Measurements from ENCODE around the gene KRTAP10-7.
"Not testable (repeated sequence)": the region's sequence is repeated elsewhere in the genome, so short reads cannot be mapped to it uniquely, and the experiment has no call there.

KRTAP10-7 gene

GRCh38 chr21:44590897-44591800 is 9.2 kb upstream of the KRTAP10-7 start:
- H3K27me3 ChIP-seq (ENCODE audit: control insufficient read depth, insufficient read depth, low read length, poor library complexity, severe bottlenecking); H3K36me3 ChIP-seq (ENCODE audit: control insufficient read depth, insufficient read depth, low read length); H3K9me3 ChIP-seq (ENCODE audit: control insufficient read depth, low read length); H3K4me3 ChIP-seq (ENCODE audit: insufficient read depth, low read depth, low read length); H3K27ac ChIP-seq (ENCODE audit: insufficient read depth, low read depth, low read length, poor library complexity, severe bottlenecking): not testable (repeated sequence)
- H3K4me1 ChIP-seq (ENCODE audit: control insufficient read depth, insufficient read depth, low read length): peaks cover 12% of the 10 kb centered on the region
- 83 to 87% methylated on average over 16 to 18 of the region's 19 CpGs for WGBS, 2 experiments

GRCh38 chr21:44591801-44592130 is 8.6 kb upstream of the KRTAP10-7 start:
- H3K36me3 ChIP-seq (ENCODE audit: control insufficient read depth, insufficient read depth, low read length); H3K27ac ChIP-seq (ENCODE audit: insufficient read depth, low read depth, low read length, poor library complexity, severe bottlenecking); H3K9me3 ChIP-seq (ENCODE audit: control insufficient read depth, low read length); H3K4me3 ChIP-seq (ENCODE audit: insufficient read depth, low read depth, low read length); H3K27me3 ChIP-seq (ENCODE audit: control insufficient read depth, insufficient read depth, low read length, poor library complexity, severe bottlenecking): not testable (repeated sequence)
- H3K4me1 ChIP-seq (ENCODE audit: control insufficient read depth, insufficient read depth, low read length): peaks cover 12% of the 10 kb centered on the region
- WGBS, 2 experiments: 96 to 100% methylated on average over 2 of the region's 4 CpGs

- H3K27me3 ChIP-seq (ENCODE audit: control insufficient read depth, insufficient read depth, low read length, poor library complexity, severe bottlenecking): no peaks in the 10 kb centered on the region
- no peak within 1 kb of the TSS for H3K27ac ChIP-seq (ENCODE audit: insufficient read depth, low read depth, low read length, poor library complexity, severe bottlenecking)
- H3K4me3 ChIP-seq (ENCODE audit: insufficient read depth, low read depth, low read length): no peak within 1 kb of the TSS
- peaks cover 12% of the 10 kb centered on the region for H3K4me1 ChIP-seq (ENCODE audit: control insufficient read depth, insufficient read depth, low read length)
- 88% methylated on average over 33 of the region's 33 CpGs for WGBS, 2 experiments
- no peaks in the 10 kb centered on the region for H3K36me3 ChIP-seq (ENCODE audit: control insufficient read depth, insufficient read depth, low read length)
- no peaks in the 10 kb centered on the region for H3K9me3 ChIP-seq (ENCODE audit: control insufficient read depth, low read length)
Observed at GRCh38 chr21:44592446-44593311, 7.7 kb upstream of the KRTAP10-7 start, which contains the start of gene KRTAP10-6. TSS of gene KRTAP10-6 (minus strand) at chr21:44592505. CDS start at chr21:44592484, 21 bp downstream.

GRCh38 chr21:44593598-44594405 is 6.6 kb upstream of the KRTAP10-7 start:
- H3K36me3 ChIP-seq (ENCODE audit: control insufficient read depth, insufficient read depth, low read length): no peaks in the 10 kb centered on the region
- H3K4me1 ChIP-seq (ENCODE audit: control insufficient read depth, insufficient read depth, low read length): peaks cover 12% of the 10 kb centered on the region
- H3K4me3 ChIP-seq (ENCODE audit: insufficient read depth, low read depth, low read length): no peak overlapping the region
- no peaks in the 10 kb centered on the region for H3K9me3 ChIP-seq (ENCODE audit: control insufficient read depth, low read length)
- no peaks in the 10 kb centered on the region for H3K27me3 ChIP-seq (ENCODE audit: control insufficient read depth, insufficient read depth, low read length, poor library complexity, severe bottlenecking)
- H3K27ac ChIP-seq (ENCODE audit: insufficient read depth, low read depth, low read length, poor library complexity, severe bottlenecking): no peak overlapping the region
- 77 to 78% methylated on average over 20 of the region's 20 CpGs for WGBS, 2 experiments

- Histone ChIP-seq H3K27ac (ENCODE audit: insufficient read depth, low read depth, low read length, poor library complexity, severe bottlenecking) (no peak overlapping the region), H3K36me3 (ENCODE audit: control insufficient read depth, insufficient read depth, low read length) (no peaks in the 10 kb centered on the region), H3K27me3 (ENCODE audit: control insufficient read depth, insufficient read depth, low read length, poor library complexity, severe bottlenecking) (no peaks in the 10 kb centered on the region), H3K4me3 (ENCODE audit: insufficient read depth, low read depth, low read length) (no peak overlapping the region), H3K9me3 (ENCODE audit: control insufficient read depth, low read length) (no peaks in the 10 kb centered on the region), H3K4me1 (ENCODE audit: control insufficient read depth, insufficient read depth, low read length) (peaks cover 12% of the 10 kb centered on the region)
- 94 to 95% methylated on average over 11 to 12 of the region's 12 CpGs for WGBS, 2 experiments
Observed at GRCh38 chr21:44594406-44594916, 5.9 kb upstream of the KRTAP10-7 start.

GRCh38 chr21:44595524-44595923 is 4.9 kb upstream of the KRTAP10-7 start:
- peaks cover 12% of the 10 kb centered on the region for H3K4me1 ChIP-seq (ENCODE audit: control insufficient read depth, insufficient read depth, low read length)
- H3K9me3 ChIP-seq (ENCODE audit: control insufficient read depth, low read length): no peaks in the 10 kb centered on the region
- no peaks in the 10 kb centered on the region for H3K27me3 ChIP-seq (ENCODE audit: control insufficient read depth, insufficient read depth, low read length, poor library complexity, severe bottlenecking)
- 91 to 95% methylated on average over 5 to 6 of the region's 6 CpGs for WGBS, 2 experiments
- H3K27ac ChIP-seq (ENCODE audit: insufficient read depth, low read depth, low read length, poor library complexity, severe bottlenecking): no peak overlapping the region
- no peaks in the 10 kb centered on the region for H3K36me3 ChIP-seq (ENCODE audit: control insufficient read depth, insufficient read depth, low read length)
- no peak overlapping the region for H3K4me3 ChIP-seq (ENCODE audit: insufficient read depth, low read depth, low read length)

GRCh38 chr21:44596068-44596725 is 4.2 kb upstream of the KRTAP10-7 start:
- H3K9me3 ChIP-seq (ENCODE audit: control insufficient read depth, low read length): no peaks in the 10 kb centered on the region
- peaks cover 12% of the 10 kb centered on the region for H3K4me1 ChIP-seq (ENCODE audit: control insufficient read depth, insufficient read depth, low read length)
- no peak overlapping the region for H3K4me3 ChIP-seq (ENCODE audit: insufficient read depth, low read depth, low read length)
- no peaks in the 10 kb centered on the region for H3K36me3 ChIP-seq (ENCODE audit: control insufficient read depth, insufficient read depth, low read length)
- H3K27ac ChIP-seq (ENCODE audit: insufficient read depth, low read depth, low read length, poor library complexity, severe bottlenecking): no peak overlapping the region
- no peaks in the 10 kb centered on the region for H3K27me3 ChIP-seq (ENCODE audit: control insufficient read depth, insufficient read depth, low read length, poor library complexity, severe bottlenecking)
- WGBS, 2 experiments: 94 to 95% methylated on average over 9 of the region's 9 CpGs

GRCh38 chr21:44598061-44598460 is 2.3 kb upstream of the KRTAP10-7 start:
- 60 to 62% methylated on average over 11 of the region's 11 CpGs for WGBS, 2 experiments
- H3K27ac ChIP-seq (ENCODE audit: insufficient read depth, low read depth, low read length, poor library complexity, severe bottlenecking): peak overlapping the region; percentile 76
- H3K4me1 ChIP-seq (ENCODE audit: control insufficient read depth, insufficient read depth, low read length): peaks cover 4% of the 10 kb centered on the region
- no peaks in the 10 kb centered on the region for H3K27me3 ChIP-seq (ENCODE audit: control insufficient read depth, insufficient read depth, low read length, poor library complexity, severe bottlenecking)
- H3K4me3 ChIP-seq (ENCODE audit: insufficient read depth, low read depth, low read length): no peak overlapping the region
- H3K36me3 ChIP-seq (ENCODE audit: control insufficient read depth, insufficient read depth, low read length): no peaks in the 10 kb centered on the region
- no peaks in the 10 kb centered on the region for H3K9me3 ChIP-seq (ENCODE audit: control insufficient read depth, low read length)

GRCh38 chr21:44599264-44600029 is 950 bp upstream of the KRTAP10-7 start:
- no peaks in the 10 kb centered on the region for H3K36me3 ChIP-seq (ENCODE audit: control insufficient read depth, insufficient read depth, low read length)
- H3K4me1 ChIP-seq (ENCODE audit: control insufficient read depth, insufficient read depth, low read length): no peaks in the 10 kb centered on the region
- no peaks in the 10 kb centered on the region for H3K9me3 ChIP-seq (ENCODE audit: control insufficient read depth, low read length)
- H3K27ac ChIP-seq (ENCODE audit: insufficient read depth, low read depth, low read length, poor library complexity, severe bottlenecking): no peak overlapping the region
- WGBS, 2 experiments: 82 to 85% methylated on average over 8 of the region's 8 CpGs
- H3K27me3 ChIP-seq (ENCODE audit: control insufficient read depth, insufficient read depth, low read length, poor library complexity, severe bottlenecking): no peaks in the 10 kb centered on the region
- no peak overlapping the region for H3K4me3 ChIP-seq (ENCODE audit: insufficient read depth, low read depth, low read length)

All from ectodermal cell (in vitro differentiated cells).